H1 (cell line): ENCODE measurements around the gene UGGT2. TPM values are rescaled to one million over a fixed set of nuclear protein-coding genes. Genes with fewer than 3 reads are reported as not detected.

Experiments
- BCL11A ChIP-seq, 2 experiments: IDR thresholded peaks; one replicate each; pipeline ENCODE4 v1.6.1; 2011; ENCODE audit warnings: low read depth in 2 of 2, low read length in 2 of 2, mild to moderate bottlenecking in 2 of 2
- CHD2 ChIP-seq: IDR thresholded peaks from 2 replicates; pipeline ENCODE4 v1.6.1; 2012; ENCODE audit warnings: low read length, improper control_type of control experiment
- CHD7 ChIP-seq: fragments of 300-600 bp; sonication (generic); IDR thresholded peaks from 2 replicates; pipeline ENCODE4 v1.7.1; 2012; ENCODE audit warnings: low read length, moderate library complexity, mild to moderate bottlenecking, inconsistent platforms; ENCODE audit not compliant: insufficient replicate concordance
- EZH2 ChIP-seq: fragments of 200-600 bp; sonication (generic); IDR thresholded peaks from 2 replicates; pipeline ENCODE4 v1.7.1; 2012; ENCODE audit warnings: low read depth, mild to moderate bottlenecking, moderate library complexity, low read length, inconsistent platforms; ENCODE audit not compliant: severe bottlenecking
- POLR2AphosphoS5 ChIP-seq: IDR thresholded peaks from 2 replicates; pipeline ENCODE4 v1.6.1; 2011; ENCODE audit warnings: low read depth, low read length
- RFX5 ChIP-seq: IDR thresholded peaks from 2 replicates; pipeline ENCODE4 v1.6.1; 2011; ENCODE audit warnings: low read depth, low read length, improper control_type of control experiment, borderline replicate concordance
- SAP30 ChIP-seq: fragments of 300-600 bp; sonication (generic); IDR thresholded peaks from 2 replicates; pipeline ENCODE4 v1.7.1; 2012; ENCODE audit warnings: low read length, moderate library complexity, mild to moderate bottlenecking, inconsistent platforms; ENCODE audit not compliant: insufficient read depth, insufficient replicate concordance
- polyA plus RNA-seq, 7 experiments: library from polyadenylated mRNA; depleted of rRNA in 3 of 7; stranded (reverse) in 5 of 7; unstranded in 2 of 7; fragments of >200 nt in 5 of 7; fragments of 200-250 nt in 2 of 7; gene quantifications; 1 replicate in 5 of 7; 2 replicates in 1 of 7; 4 replicates in 1 of 7; pipeline versions ENCODE4 v1.2.1 to v1.2.3, GENCODE V29; 2011 to 2013; ENCODE audit warnings: missing spikeins in 2 of 7, mixed read lengths in 2 of 7
- total RNA-seq: library from RNA; stranded (reverse); fragmentation: NEBNext Ultra II Directional; extraction: Animal tissue kit (Norgen Biotek cat#: 25700); gene quantifications from 2 replicates; pipeline ENCODE4 v1.2.1, GENCODE V29; 2021

The UGGT2 gene
- total and polyA plus RNA-seq, 2 of the 8 experiments (the other 6 are each of a cell fraction or from before 2014, with no cell fraction given), result 5.9 to 25.1 TPM

- TF ChIP-seq CHD7 (no peak), RFX5 (no peak), BCL11A (IDR thresholded peaks at IDR 0.05; ENCODE audit: low read depth in 2 of 2, low read length in 2 of 2) (no peak), SAP30 (no peak), EZH2 (no peak), CHD2 (no peak), POLR2AphosphoS5 (no peak)
Measured at GRCh38 chr13:95793781-95794180, 259.4 kb downstream of the UGGT2 start (continued).
